ENCODE results near the gene MFAP1. TPM values are rescaled to one million over a fixed set of nuclear protein-coding genes. Genes with fewer than 3 reads are reported as not detected.

The MFAP1 gene, protein sequence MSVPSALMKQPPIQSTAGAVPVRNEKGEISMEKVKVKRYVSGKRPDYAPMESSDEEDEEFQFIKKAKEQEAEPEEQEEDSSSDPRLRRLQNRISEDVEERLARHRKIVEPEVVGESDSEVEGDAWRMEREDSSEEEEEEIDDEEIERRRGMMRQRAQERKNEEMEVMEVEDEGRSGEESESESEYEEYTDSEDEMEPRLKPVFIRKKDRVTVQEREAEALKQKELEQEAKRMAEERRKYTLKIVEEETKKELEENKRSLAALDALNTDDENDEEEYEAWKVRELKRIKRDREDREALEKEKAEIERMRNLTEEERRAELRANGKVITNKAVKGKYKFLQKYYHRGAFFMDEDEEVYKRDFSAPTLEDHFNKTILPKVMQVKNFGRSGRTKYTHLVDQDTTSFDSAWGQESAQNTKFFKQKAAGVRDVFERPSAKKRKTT
- total RNA-seq (2014; rRNA removed; shearing (Covaris generic)): 25.8 and 27.2 TPM in 2 replicates

DNA sequence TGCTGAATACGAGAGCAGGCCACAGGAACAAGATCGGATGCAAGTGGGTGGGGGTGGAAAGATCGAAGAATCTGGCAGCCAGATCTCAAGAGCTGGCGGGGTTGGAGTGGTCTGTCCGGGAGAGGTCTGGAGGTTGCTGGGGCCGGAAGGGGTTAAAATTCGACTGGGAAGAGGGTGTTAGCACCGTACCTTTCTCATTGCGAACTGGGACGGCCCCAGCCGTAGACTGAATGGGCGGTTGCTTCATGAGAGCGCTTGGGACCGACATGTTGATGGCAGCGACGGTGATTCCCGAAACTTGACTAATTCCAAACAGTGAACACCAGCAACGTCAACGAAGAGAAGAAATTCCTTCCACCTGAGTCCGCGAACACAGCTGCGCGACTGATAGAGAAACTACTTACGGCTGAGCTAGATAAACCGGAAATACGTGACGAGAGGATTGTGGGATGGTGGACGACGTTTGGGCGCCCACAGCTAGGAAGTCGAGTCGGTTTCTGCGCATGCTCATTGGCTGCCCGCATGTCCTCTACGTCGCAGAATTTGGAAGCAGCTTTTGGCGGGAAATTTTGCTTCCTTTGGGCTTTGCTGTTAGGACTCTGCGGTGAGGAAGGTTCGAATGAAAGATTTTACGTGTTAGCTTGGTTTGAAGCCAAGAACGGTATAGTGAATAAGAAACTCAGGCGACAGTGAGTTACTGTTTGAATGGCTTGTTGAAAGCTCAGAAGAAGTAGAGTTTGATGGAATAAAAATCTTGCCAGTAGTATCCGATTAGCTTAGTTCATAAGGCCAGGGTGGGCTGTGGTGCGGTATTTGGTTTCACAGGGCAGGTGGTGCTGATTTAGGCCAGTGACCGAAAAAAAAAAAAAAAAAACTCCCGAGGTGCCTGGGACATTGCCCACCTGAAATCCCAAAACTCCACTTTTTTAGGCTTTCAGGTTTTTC, at the start of gene MFAP1:
TSS of gene MFAP1 (minus strand) at position 389 of the 945 bp plus-strand sequence. CDS start at position 268, 121 bp downstream.

DNA sequence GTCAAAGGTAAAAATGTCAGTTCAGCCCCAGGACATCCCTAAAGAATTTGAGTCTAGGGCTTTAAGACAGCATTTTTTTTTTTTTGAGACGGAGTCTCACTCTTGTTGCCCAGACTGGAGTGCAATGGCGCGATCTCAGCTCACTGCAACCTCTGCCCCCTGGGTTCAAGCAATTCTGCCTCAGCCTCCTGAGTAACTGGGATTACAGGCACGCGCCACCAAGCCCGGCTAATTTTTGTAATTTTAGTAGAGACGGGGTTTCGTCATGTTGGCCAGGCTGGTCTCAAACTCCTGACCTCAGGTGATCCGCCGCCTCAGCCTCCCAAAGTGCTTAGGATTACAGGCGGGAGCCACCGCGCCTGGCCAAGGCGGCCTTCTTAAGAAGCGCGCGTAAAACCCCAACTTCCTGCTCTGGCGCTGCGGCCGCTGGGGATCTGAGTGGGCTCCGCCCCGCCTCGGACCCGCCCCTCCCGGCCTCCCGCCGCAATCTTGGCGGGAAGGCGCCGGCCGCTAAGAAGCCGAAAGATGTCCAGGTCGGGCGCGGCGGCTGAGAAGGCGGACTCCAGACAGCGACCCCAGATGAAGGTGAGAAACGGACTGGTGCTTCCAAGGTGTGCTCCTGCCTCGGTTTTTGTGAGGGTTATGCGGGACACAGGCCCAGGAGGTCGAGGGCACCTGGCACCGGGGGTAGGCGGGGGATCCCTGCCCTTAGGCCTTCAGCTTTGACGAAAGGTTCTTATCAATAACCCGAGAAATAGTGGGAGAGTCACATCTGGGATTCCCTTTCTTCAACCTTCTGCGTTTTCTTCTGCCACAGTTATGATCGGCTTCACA, 2.2 kb upstream of the MFAP1 start, which contains the start of gene WDR76:
TSS of gene WDR76 (plus strand) at position 495 of the 834 bp plus-strand sequence. CDS start at position 526, 31 bp downstream.

DNA sequence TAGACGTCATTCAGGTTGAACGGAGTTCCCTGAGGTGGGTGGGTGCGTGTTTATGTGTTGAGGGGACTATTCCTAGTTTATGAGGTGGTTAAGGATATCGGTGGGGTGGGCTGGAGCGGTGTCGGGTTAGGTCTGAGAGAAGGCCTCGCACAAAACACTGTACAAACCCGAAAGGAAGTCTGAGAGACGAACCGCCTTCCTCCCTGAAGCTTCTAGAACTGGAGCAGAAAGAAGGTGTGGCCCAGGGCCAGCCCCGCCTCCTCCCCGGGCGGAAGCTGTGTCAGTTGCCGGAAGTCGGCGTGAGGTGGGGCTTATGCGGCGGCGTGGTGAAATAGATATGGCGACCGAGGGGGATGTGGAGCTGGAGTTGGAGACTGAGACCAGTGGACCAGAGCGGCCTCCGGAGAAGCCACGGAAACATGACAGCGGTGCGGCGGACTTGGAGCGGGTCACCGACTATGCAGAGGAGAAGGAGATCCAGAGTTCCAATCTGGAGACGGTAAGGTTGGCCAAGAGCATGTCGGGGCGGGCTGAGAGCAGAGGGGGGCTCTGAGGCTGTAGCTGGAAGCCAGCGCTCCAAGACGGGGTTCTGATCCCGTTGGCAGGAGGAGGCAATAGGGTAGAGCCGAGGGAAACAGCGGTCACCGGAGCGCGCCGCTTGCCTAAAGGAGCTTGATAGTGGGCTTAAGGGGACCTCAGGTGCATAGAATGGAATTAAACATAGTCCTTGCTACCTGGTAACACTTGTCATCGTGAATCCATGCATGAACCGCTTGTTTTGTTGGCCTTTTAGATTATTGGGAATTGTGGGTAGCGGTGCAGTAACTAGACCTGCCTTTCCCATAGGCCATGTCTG, 24.0 kb downstream of the MFAP1 start, which contains the start of gene HYPK:
TSS of gene HYPK (plus strand) at position 314 of the 856 bp plus-strand sequence. CDS start at position 338, 24 bp downstream.

GRCh38 chr15:43799945-43800285, 24.6 kb downstream of the MFAP1 start, which contains the start of gene SERINC4:
TSS of gene SERINC4 (minus strand) at chr15:43800220. CDS start at chr15:43799986, 234 bp downstream.

GRCh38 chr15:43791993-43792760, 32.3 kb downstream of the MFAP1 start, which contains the start of gene SERF2:
TSS of gene SERF2 (plus strand) at chr15:43792320. CDS start at chr15:43792377, 57 bp downstream.

DNA sequence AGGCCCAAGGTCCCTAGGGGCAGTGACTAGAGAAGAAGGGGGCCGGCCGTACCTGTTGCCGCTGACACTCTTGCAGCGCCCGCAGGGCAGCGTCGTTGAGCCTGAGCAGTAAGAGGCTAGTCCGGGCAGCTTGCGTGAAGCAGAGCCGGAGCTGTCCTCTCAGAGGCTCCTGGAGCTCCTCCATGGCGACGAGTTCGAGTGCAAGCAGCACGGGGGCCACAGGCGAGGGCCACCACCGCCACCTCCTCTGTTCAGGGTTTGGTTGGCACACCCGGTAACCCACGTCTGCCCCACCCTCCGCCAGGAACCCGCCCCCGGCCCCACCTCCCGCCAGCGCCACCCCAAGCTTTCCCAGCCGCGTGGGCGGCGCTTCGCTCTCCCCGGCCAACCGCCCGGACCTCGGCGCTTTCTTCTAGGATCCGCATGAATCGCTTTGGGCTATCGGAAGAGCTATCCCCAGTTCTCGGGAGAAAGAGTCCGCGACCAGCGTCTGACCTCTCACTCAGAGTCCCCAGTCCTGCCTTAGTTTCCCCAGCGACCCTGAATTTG, 47.7 kb downstream of the MFAP1 start, which contains the start of gene ELL3:
TSS of gene ELL3 (minus strand) at position 249 of the 549 bp plus-strand sequence. CDS start at position 184, 65 bp downstream.

Small RNAs within 50 kb of the gene (small RNA-seq; reads per million reads assigned to genes)
- gene MIR1282 (not detected), gene RF00019 (not detected)

Other genes starting within 250 kb of the MFAP1 start
- gene PPIP5K1, start 234.5 kb downstream of the MFAP1 start, total RNA-seq (2014; rRNA removed; shearing (Covaris generic)): 7.5 and 26.7 TPM in 2 replicates
- gene CKMT1B, start 230.7 kb downstream of the MFAP1 start, total RNA-seq (2014; rRNA removed; shearing (Covaris generic)): 1.3 TPM in 1 of 2 replicates, not detected in the other
- 0.21 TPM in 1 of 2 replicates, not detected in the other for gene STRC, start 205.9 kb downstream of the MFAP1 start, total RNA-seq (2014; rRNA removed; shearing (Covaris generic))
- 1.1 and 2.0 TPM in 2 replicates for gene CATSPER2, start 175.8 kb downstream of the MFAP1 start, total RNA-seq (2014; rRNA removed; shearing (Covaris generic))
- gene CKMT1A, start 130.8 kb downstream of the MFAP1 start, total RNA-seq (2014; rRNA removed; shearing (Covaris generic)): 0.34 and 0.45 TPM in 2 replicates
- gene PDIA3, start 78.3 kb downstream of the MFAP1 start, total RNA-seq (2014; rRNA removed; shearing (Covaris generic)): 99.9 and 113 TPM in 2 replicates
- 1.2 and 1.3 TPM in 2 replicates for gene ELL3, start 47.7 kb downstream of the MFAP1 start, total RNA-seq (2014; rRNA removed; shearing (Covaris generic))
- 517 and 590 TPM in 2 replicates for gene SERF2, start 32.4 kb downstream of the MFAP1 start, total RNA-seq (2014; rRNA removed; shearing (Covaris generic))
- gene SERINC4, start 24.5 kb downstream of the MFAP1 start, total RNA-seq (2014; rRNA removed; shearing (Covaris generic)): 0.08 and 0.23 TPM in 2 replicates
- gene HYPK, start 24.1 kb downstream of the MFAP1 start, total RNA-seq (2014; rRNA removed; shearing (Covaris generic)): 40.3 and 59.4 TPM in 2 replicates
- 19.4 and 27.3 TPM in 2 replicates for gene WDR76, start 2.3 kb upstream of the MFAP1 start, total RNA-seq (2014; rRNA removed; shearing (Covaris generic))

Data from A375 (cell line).